Measurements from ENCODE around the gene RGS2. TPM values are rescaled to one million over a fixed set of nuclear protein-coding genes. Genes with fewer than 3 reads are reported as not detected.

Gene RGS2
- total RNA-seq, 1 donor from 2014 or later = 49.0 TPM

GRCh38 chr1:192860478-192861185, 51.8 kb downstream of the RGS2 start:
- ATAC-seq = no peak
- Histone ChIP-seq H3K4me3 (no peak overlapping the region), H3K36me3 (no peaks in the 10 kb centered on the region), H3K27me3 (no peaks in the 10 kb centered on the region), H3K9me3 (no peaks in the 10 kb centered on the region), H3K27ac (no peak overlapping the region), H3K4me1 (no peaks in the 10 kb centered on the region)
- no peak for TF ChIP-seq CTCF (IDR thresholded peaks at IDR 0.05)
- DNase-seq = no peak
- intact Hi-C loops (cut with DNase I) = no loop called here

GRCh38 chr1:192861860-192862259, 53.0 kb downstream of the RGS2 start:
- Histone ChIP-seq H3K27ac (no peak overlapping the region), H3K4me1 (no peaks in the 10 kb centered on the region), H3K4me3 (no peak overlapping the region), H3K9me3 (no peaks in the 10 kb centered on the region), H3K36me3 (no peaks in the 10 kb centered on the region), H3K27me3 (no peaks in the 10 kb centered on the region)
- no peak for TF ChIP-seq CTCF (IDR thresholded peaks at IDR 0.05)
- no peak for DNase-seq
- ATAC-seq = no peak
- intact Hi-C loops (cut with DNase I) = no loop called here

Other genes with a start within 250 kb of the RGS2 start
- 27.8 TPM for gene RGS1, start 233.3 kb upstream of the RGS2 start, total RNA-seq
- 4.7 TPM for gene RGS13, start 172.9 kb upstream of the RGS2 start, total RNA-seq

Data from upper lobe of right lung (tissue), 1 donor.